Measurements from ENCODE around the gene SLC1A7.

Gene SLC1A7

DNA sequence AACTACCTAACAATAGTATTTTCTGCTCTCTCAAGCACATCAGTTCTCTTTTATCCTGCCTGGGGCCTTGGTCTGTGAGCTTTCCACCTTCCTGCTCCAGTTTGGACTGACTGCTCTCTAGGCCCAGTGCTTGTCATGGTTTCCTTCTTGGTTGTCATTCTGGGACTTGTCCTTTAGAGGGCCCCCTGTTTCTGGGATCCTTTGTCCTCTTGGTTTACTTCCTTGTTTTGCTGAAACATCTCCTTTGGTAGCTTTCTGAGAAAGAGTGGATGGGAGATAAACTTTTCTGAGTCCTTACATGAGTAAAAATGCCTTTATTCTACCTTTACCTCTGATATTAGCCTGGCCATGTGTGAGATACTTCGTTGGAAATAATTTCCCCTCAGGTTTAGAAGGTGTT is 4.7 kb downstream of the SLC1A7 start:
- TF ChIP-seq, protein P1, sequence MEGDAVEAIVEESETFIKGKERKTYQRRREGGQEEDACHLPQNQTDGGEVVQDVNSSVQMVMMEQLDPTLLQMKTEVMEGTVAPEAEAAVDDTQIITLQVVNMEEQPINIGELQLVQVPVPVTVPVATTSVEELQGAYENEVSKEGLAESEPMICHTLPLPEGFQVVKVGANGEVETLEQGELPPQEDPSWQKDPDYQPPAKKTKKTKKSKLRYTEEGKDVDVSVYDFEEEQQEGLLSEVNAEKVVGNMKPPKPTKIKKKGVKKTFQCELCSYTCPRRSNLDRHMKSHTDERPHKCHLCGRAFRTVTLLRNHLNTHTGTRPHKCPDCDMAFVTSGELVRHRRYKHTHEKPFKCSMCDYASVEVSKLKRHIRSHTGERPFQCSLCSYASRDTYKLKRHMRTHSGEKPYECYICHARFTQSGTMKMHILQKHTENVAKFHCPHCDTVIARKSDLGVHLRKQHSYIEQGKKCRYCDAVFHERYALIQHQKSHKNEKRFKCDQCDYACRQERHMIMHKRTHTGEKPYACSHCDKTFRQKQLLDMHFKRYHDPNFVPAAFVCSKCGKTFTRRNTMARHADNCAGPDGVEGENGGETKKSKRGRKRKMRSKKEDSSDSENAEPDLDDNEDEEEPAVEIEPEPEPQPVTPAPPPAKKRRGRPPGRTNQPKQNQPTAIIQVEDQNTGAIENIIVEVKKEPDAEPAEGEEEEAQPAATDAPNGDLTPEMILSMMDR (IDR thresholded peaks at IDR 0.05; ENCODE audit: low read depth, low read length): peak; percentile 17
- DNase-seq (ENCODE audit: low read depth in 2 of 2): peak in 1 of 2 donors; percentile 32
- H3K4me3 ChIP-seq (replicated peaks in 1 of 2; ENCODE audit: low read depth in 2 of 2, low read length in 2 of 2): no peak overlapping the region

DNA sequence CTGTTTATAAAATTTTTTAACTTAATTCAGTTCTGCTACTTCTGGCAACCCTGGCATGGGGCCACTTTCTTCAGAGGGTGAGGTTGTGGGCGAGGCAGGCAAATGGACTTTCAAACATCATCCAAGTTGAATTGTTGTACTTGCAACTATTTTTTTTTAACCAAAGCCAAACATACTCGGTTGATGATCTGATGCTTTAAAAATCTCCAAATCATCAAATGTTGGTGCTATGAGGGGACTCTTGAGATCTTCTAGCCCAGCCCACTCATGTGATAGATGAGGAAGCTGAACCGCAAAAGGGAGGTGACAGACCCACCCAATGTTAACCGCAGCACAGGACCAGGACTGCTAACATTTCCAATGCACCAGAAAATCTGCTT is 6.7 kb downstream of the SLC1A7 start:
- DNase-seq (ENCODE audit: low read depth in 2 of 2): peak; percentile 90 to 92
- TF ChIP-seq, protein P1 (IDR thresholded peaks at IDR 0.05; ENCODE audit: low read depth, low read length): no peak
- H3K4me3 ChIP-seq (replicated peaks in 1 of 2; ENCODE audit: low read depth in 2 of 2, low read length in 2 of 2): no peak overlapping the region

DNA sequence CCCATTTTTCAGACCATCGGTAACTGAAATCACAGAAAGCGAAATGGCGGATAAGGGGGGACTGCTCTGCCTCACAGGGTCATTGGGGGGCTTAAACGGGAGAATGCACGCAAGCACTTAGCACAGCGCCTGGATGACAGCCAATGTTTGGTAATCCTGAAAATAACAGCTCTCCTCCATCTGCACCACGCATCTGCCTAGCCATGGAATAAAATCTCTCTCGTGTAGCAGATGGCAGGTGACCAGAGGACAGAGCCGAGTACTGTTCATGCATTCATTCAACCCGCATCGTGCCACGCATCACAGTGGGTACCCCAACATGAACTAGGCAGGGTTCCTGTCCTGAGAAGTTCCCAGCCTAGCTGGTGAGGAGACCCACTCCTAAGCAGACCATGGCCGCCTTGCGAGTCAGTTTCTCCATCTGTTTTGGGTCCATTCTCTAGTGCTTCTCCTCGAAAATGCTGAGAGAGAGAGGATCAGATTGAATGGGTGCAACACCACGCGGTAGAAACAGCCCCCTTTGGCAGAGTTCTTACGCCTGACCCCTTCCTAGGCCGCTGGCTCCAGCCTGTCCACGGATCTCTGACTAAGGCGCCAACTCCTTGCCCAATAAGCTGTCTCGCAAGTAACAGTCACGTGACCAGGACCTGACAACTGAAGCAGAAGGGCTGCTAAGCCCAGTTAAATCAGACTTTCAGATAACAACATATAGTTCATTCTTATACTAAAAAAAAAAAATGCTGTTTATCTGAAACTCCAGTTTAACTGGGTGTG is 7.3 kb downstream of the SLC1A7 start:
- TF ChIP-seq, protein P1 (IDR thresholded peaks at IDR 0.05; ENCODE audit: low read depth, low read length): no peak
- no peak overlapping the region for H3K4me3 ChIP-seq (replicated peaks in 1 of 2; ENCODE audit: low read depth in 2 of 2, low read length in 2 of 2)
- peak; percentile 83 to 93 for DNase-seq (ENCODE audit: low read depth in 2 of 2)

DNA sequence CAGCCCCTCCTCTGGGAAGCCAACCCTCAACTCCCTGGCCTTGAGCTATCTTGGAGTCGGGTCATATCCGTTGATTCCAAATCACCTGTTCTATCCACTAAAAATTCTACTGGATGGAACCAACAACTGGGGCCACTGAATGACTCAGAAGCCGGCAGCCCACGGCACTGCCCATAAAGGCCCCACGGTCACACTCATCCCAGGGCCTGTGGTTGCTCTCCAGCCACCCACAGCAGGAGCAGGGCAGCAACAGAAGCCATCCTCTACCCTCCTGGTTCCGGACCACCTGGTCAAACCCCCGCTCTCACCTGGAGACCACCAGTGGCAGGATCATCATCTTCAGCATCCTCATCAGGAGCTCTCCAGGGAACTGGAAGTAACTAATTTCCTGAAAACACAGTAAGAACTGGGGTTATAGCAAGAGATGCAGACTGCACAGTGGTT is 8.4 kb downstream of the SLC1A7 start:
- no peak for DNase-seq (ENCODE audit: low read depth in 2 of 2)
- TF ChIP-seq, protein P1 (IDR thresholded peaks at IDR 0.05; ENCODE audit: low read depth, low read length): no peak
- H3K4me3 ChIP-seq (replicated peaks in 1 of 2; ENCODE audit: low read depth in 2 of 2, low read length in 2 of 2): no peak overlapping the region

DNA sequence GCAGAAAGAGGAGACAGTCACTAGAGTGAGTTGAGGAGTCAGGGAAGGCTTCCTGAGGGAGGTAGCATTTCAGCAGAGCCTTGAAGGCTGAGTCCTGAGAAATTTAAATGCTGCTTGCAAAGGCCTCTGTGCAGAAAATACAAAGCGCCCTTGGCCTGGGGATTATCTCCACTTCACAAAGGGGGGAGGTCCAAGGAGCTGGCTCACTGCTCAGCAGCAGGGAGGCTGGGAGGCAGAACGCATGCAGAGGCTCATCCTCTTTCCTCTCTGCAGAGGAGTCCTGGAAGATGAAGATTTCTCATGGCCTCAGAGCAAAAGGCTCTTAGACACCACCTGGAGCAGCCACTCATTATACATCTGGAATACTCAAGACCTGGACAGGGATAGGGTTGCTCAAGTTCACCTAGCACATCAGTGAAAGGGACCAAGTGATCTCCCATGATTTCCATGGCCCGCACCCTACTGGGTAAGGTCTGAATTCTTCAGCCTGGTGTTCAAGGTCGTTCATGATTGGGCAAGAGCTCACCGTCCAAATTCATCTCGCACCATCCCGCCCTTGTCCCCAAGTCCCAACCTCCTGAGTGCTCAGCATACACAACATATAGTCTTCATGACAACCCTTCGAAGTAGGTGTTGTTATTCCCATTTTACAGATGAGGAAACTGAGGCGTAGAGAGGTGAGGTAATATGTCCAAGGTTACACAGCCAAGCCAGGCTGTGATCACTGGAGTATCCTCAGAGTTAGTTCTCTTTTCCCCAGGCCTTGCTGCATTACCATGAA is 9.0 kb downstream of the SLC1A7 start:
- TF ChIP-seq, protein P1 (IDR thresholded peaks at IDR 0.05; ENCODE audit: low read depth, low read length): no peak
- DNase-seq (ENCODE audit: low read depth in 2 of 2): no peak
- H3K4me3 ChIP-seq (replicated peaks in 1 of 2; ENCODE audit: low read depth in 2 of 2, low read length in 2 of 2): no peak overlapping the region

DNA sequence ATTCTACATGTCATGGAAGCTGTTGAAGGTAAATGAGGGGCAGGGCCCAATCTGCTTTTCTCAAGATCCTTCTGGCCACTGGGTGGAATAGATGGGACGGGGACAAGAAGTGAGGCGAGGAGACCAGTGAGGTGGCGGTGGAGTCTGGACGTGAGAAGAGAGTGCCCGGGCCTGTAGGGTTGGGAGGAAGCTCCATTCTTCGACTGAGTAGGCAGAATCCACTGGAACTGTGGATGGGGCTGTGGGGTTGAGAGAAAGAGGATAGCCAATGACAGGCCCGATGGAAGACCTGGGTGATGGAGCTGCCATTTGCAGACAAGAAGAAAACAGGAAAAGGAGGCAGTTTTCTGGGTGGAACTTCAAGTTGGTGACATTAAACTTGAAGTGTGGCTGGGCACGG is 10.3 kb downstream of the SLC1A7 start:
- H3K4me3 ChIP-seq (replicated peaks in 1 of 2; ENCODE audit: low read depth in 2 of 2, low read length in 2 of 2): no peak overlapping the region
- TF ChIP-seq, protein P1 (IDR thresholded peaks at IDR 0.05; ENCODE audit: low read depth, low read length): no peak
- DNase-seq (ENCODE audit: low read depth in 2 of 2): no peak
